ENCODE results near the gene ADD1. TPM values are rescaled to one million over a fixed set of nuclear protein-coding genes. Genes with fewer than 3 reads are reported as not detected.

Gene ADD1
- total RNA-seq, 4 donors from 2014 or later = 270 to 449 (median 327) TPM

- Histone ChIP-seq H3K9me3 (no peaks in the 10 kb centered on the region), H3K36me3 (peaks cover 0 to 3% (median 0%) of the 10 kb centered on the region in 3 donors), H3K27ac (peak overlapping the region; percentile 8 to 81 (median 75)), H3K27me3 (no peaks in the 10 kb centered on the region), H3K4me3 (no peak overlapping the region), H3K4me1 (peaks cover 6 to 96% (median 93%) of the 10 kb centered on the region in 4 donors)
- TF ChIP-seq EP300 (IDR thresholded peaks at IDR 0.05) (peak in 1 of 2 donors; percentile 45), CTCF (IDR thresholded peaks at IDR 0.05) (no peak)
- DNase-seq (ENCODE audit: low spot score in 2 of 2) = no peak
- 79 to 83% methylated on average over 19 to 20 of the region's 20 CpGs for WGBS, 2 donors
These were observed 39.8 kb upstream of the ADD1 start for GRCh38 chr4:2803624-2804448.

GRCh38 chr4:2804449-2804972, 39.1 kb upstream of the ADD1 start:
- no peak for DNase-seq (ENCODE audit: low spot score in 2 of 2)
- TF ChIP-seq POLR2A (IDR thresholded peaks at IDR 0.05) (no peak), CTCF (IDR thresholded peaks at IDR 0.05) (no peak), EP300 (IDR thresholded peaks at IDR 0.05) (no peak)
- Histone ChIP-seq H3K4me1 (peaks cover 6 to 94% (median 91%) of the 10 kb centered on the region in 4 donors), H3K9me3 (no peaks in the 10 kb centered on the region), H3K27ac (peak overlapping the region; percentile 8 to 81 (median 75)), H3K36me3 (peaks cover 0 to 3% (median 0%) of the 10 kb centered on the region in 3 donors), H3K4me3 (no peak overlapping the region), H3K27me3 (no peaks in the 10 kb centered on the region)
- WGBS, 2 donors = 81 to 83% methylated on average over 4 to 10 of the region's 10 CpGs

GRCh38 chr4:2804973-2805501, 38.6 kb upstream of the ADD1 start:
- H3K27ac ChIP-seq = peak overlapping the region; percentile 28 to 81 (median 75)
- WGBS, 2 donors = 72 to 78% methylated on average over 8 to 12 of the region's 13 CpGs
- peaks cover 6 to 94% (median 90%) of the 10 kb centered on the region in 4 donors for H3K4me1 ChIP-seq
- no peak for DNase-seq (ENCODE audit: low spot score in 2 of 2)
- no peaks in the 10 kb centered on the region for H3K27me3 ChIP-seq
- TF ChIP-seq POLR2A (IDR thresholded peaks at IDR 0.05) (no peak), EP300 (IDR thresholded peaks at IDR 0.05) (no peak), CTCF (IDR thresholded peaks at IDR 0.05) (no peak)
- H3K36me3 ChIP-seq = peaks cover 0 to 3% (median 0%) of the 10 kb centered on the region in 3 donors
- no peak overlapping the region for H3K4me3 ChIP-seq
- H3K9me3 ChIP-seq = no peaks in the 10 kb centered on the region

- peak overlapping the region; percentile 28 to 81 (median 75) for H3K27ac ChIP-seq
- WGBS, 2 donors = 25 to 34% methylated on average over 17 to 20 of the region's 20 CpGs
These were observed 37.8 kb upstream of the ADD1 start for GRCh38 chr4:2805712-2806389.

More at GRCh38 chr4:2805712-2806389, 37.8 kb upstream of the ADD1 start:
- H3K27me3 ChIP-seq = no peaks in the 10 kb centered on the region
- H3K36me3 ChIP-seq = peaks cover 0 to 3% (median 0%) of the 10 kb centered on the region in 3 donors
- peaks cover 6 to 94% (median 90%) of the 10 kb centered on the region in 4 donors for H3K4me1 ChIP-seq
- TF ChIP-seq EP300 (IDR thresholded peaks at IDR 0.05) (peak in 1 of 2 donors; percentile 35), POLR2A (IDR thresholded peaks at IDR 0.05) (no peak)
- DNase-seq (ENCODE audit: low spot score in 2 of 2) = peak; percentile 42 to 54
- no peaks in the 10 kb centered on the region for H3K9me3 ChIP-seq
- H3K4me3 ChIP-seq = no peak overlapping the region

Data from tibial nerve (tissue), 4 donors.